Fibroblast of pulmonary artery (primary cell): ENCODE measurements around the gene NSMCE1.

ENCODE experiments used
- DNase-seq: peaks from one replicate; pipeline ENCODE4 v3.0.0-alpha.2; 2010; ENCODE audit warnings: low read depth
- H3K4me3 ChIP-seq: replicated peaks from 2 replicates; pipeline ENCODE4 v1.5.1; 2011; ENCODE audit warnings: low read depth, mild to moderate bottlenecking, control low read depth, low read length, moderate library complexity
- TF ChIP-seq, protein P1 (sequence below): IDR thresholded peaks from 2 replicates; pipeline ENCODE4 v1.5.1; 2011; ENCODE audit warnings: mild to moderate bottlenecking, control low read depth, low read length, inconsistent platforms; ENCODE audit errors: missing control alignments

Gene NSMCE1

DNA sequence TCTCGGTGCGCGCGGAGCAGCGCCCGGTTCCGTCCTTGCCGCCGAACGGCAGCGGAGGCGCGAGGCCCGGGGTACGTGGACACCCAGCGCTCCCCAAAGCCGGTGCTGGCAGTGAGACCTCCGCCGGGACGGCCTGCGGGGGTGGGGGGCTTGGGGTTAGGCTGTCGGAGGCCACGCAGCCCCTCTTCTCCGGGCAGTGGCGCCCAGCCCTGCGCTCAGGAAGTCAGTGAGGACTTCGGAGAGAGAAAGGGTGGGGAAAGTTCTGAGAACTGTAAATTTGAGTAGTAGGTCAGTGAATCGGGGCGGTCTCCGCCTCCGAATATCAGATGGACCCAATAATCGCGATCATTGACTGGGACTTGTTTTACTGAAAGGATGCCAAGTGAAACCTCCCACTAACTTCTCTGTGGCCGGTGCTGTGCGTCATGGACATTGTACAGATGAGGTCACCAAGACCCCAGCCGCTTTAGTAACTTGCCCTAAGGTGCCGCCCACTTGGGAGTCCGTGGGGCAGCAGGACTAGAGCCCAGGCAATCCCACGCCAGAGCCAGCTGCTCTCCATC lies 45.7 kb upstream of the NSMCE1 start:
- peak; percentile 98 for DNase-seq
- TF ChIP-seq, protein P1, sequence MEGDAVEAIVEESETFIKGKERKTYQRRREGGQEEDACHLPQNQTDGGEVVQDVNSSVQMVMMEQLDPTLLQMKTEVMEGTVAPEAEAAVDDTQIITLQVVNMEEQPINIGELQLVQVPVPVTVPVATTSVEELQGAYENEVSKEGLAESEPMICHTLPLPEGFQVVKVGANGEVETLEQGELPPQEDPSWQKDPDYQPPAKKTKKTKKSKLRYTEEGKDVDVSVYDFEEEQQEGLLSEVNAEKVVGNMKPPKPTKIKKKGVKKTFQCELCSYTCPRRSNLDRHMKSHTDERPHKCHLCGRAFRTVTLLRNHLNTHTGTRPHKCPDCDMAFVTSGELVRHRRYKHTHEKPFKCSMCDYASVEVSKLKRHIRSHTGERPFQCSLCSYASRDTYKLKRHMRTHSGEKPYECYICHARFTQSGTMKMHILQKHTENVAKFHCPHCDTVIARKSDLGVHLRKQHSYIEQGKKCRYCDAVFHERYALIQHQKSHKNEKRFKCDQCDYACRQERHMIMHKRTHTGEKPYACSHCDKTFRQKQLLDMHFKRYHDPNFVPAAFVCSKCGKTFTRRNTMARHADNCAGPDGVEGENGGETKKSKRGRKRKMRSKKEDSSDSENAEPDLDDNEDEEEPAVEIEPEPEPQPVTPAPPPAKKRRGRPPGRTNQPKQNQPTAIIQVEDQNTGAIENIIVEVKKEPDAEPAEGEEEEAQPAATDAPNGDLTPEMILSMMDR = no peak
- H3K4me3 ChIP-seq = peak overlapping the region; percentile 83

DNA sequence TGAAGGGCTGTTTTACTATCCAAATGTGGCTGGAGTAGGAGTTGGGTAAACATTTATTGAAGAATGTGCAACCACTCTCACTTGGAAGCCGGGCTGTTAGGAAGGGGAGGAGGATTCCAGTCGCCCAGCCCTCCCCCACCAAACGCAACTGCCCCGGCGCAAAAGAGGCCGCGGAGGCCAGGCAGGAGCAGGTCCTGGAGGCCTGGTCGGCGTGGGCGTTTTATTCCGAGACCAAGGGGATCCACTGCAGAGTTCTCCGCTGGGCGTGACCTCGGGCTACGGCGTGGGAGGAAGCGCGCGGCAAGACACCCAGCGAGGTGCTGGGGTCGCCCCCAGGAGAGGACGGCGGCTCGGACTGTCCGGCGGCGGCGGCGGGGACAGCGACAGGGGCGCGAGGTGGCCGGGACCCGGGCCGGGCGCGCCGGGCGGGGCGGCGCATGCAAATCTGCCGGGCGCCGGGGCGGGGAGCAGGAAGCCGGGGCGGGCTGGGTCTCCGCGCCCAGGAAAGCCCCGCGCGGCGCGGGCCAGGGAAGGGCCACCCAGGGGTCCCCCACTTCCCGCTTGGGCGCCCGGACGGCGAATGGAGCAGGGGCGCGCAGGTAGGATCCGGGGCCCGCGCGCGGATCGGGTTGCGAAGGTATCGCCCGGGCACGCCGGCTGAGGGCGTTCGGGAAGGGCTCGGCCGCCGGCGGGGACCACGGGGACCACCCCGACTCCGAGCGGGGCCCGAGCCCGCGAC lies 45.0 kb upstream of the NSMCE1 start, which contains the start of gene IL4R:
Gene IL4R, plus strand, starts transcription at position 553 of the 739 bp plus-strand sequence. CDS start 26,230 bp downstream, outside the sequence.
- TF ChIP-seq, protein P1 = no peak

DNA sequence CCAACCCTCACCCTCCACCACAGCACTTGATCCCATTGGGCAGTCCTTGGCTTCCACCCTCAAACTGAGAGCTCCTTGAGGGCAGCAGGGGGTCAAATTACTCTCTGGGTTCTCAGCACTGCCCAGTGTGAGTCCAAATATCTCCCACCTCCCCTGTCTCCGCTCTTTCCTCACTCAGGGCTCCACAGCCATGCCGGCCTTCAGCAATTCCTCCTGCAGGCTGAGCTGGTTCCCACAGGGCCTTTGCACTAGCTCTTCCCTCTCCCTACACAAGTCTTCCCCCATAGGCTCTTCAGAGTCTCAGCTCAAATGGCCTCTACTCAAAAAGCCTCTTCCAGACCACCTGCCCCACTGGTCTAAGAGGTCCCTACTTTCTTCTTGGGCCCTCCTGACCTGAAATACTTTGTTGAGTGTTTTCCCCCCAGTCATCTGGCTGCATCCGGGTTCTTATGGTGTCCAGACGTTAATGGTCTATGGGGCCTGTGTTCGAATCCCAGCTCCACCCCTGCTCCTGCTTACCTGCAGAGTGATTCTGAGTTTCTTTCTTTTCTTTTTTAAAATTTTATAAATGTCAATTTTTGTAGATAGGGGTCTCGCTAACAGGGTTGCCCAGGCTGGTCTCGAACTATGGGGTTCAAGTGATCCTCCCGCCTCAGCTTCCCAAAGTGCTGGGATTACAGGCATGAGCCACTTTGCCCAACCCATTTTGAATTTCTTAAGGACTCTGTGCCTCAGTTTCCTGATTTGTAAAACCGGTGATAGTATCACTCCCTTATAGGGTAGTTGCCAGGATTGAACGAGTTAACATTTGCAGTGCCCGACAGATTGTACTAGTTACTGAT lies 44.2 kb upstream of the NSMCE1 start:
- no peak for DNase-seq
- TF ChIP-seq, protein P1 = no peak
- H3K4me3 ChIP-seq = peak overlapping the region; percentile 83

More for the DNA sequence above, 45.0 kb upstream of the NSMCE1 start, which contains the start of gene IL4R:
- peak; percentile 93 for DNase-seq
- H3K4me3 ChIP-seq = peak within 1 kb of the TSS; percentile 83

DNA sequence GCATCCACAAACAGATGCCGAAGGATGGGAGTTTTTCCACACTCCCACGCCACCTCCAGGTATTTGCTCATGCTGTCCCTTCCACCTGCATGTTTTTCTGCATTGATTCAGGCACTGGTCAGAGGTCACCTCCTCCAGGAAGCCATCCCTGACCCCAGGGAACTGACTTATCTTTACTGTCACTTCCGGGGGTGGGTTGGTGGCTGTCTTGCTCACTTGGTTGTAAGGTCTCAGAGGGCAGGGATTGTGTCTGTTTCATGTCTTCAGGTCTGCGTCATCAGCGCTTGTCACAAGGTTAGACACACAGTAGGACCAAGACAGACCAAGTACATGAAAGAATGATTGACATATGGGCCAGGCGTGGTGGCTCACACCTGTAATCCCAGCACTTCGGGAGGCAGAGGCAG lies 43.3 kb upstream of the NSMCE1 start:
- TF ChIP-seq, protein P1 = no peak
- no peak overlapping the region for H3K4me3 ChIP-seq
- DNase-seq = no peak

DNA sequence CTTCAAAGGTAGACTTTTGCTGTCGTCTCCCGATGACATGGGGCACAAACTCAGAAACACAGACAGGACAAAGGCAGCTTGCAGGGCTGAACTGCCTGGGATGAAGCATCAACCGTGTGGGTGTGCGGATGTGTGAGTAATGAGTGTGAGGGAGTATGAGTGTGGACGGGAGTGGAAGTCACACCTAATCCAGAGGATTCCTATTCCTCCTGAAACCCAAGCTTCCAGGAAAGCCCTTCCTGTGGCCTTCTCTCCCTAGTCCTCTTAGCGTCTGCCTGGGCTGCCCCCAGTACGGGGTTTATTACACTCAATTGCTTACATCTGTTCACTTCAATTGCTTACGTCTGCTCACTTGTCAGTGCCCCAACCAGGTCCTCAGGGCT lies 42.9 kb upstream of the NSMCE1 start:
- no peak overlapping the region for H3K4me3 ChIP-seq
- DNase-seq = peak; percentile 56
- TF ChIP-seq, protein P1 = no peak

DNA sequence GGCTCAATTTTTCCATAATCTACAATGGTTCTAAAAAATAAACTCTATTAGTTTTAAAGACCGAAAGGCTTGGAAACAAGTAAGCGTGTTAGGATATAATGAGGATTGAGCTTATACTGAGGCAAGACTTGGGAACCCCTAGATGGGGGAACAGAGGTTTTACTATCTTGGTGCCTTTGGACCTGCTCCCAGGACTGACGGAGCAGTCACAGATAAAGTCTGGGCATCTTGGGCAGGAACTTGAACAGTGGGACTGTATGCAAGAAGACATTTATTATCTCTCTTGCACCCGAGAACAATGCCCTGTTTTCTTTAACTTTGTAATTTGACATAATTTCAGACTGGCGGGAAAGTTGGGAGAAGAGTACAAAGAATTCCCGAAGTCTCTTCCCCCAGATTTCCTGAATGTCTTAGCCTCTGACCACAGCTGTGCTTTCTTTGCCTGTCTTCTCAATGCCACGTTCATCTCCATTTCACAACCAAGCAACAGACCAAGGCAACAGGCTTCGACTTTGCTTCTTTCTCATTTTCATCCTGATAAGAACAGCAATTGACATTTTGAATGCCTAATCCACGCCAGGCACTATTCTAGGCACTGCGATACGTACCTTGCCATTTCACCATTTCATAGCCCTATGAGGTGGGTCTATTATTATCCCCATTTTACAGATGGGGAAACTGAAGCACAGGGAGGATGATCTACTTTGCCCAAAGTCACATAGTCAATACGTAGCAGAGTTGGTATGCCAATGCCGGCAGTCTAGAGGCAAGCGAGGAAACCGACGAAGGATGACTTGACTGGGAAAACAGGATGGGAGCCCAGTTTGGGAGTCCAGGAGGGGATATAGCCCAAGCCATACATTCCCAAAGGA lies 42.2 kb upstream of the NSMCE1 start:
- H3K4me3 ChIP-seq = no peak overlapping the region
- DNase-seq = peak; percentile 90
- TF ChIP-seq, protein P1 = no peak
